Heart left ventricle (tissue), 13 donors: ENCODE measurements around the gene SV2A.

Source experiments
- CTCF ChIP-seq, 12 donors: fragments of 200-600 bp; sonication (generic) in 4 of 12; IDR thresholded peaks; one replicate each; pipeline versions ENCODE4 v1.5.0 to v1.8.0; 2018 to 2022; ENCODE audit warnings: antibody characterized with exemption in 12 of 12, mild to moderate bottlenecking in 5 of 12
- POLR2A ChIP-seq, 2 donors: fragments of 450-650 bp; IDR thresholded peaks; one replicate each; pipeline ENCODE4 v1.6.1; 2017; ENCODE audit warnings: antibody characterized with exemption in 2 of 2, mild to moderate bottlenecking in 2 of 2, moderate library complexity in 2 of 2
- donor health status: ischemic (EF 13 %, LVEDD 7.1; RV severe dilation, severe dysfunction).
- donor health status: DM: no; HTN: yes; CAD: no.
- donor health status: DM: no; HTN: no; CAD: no.
- donor health status: ischemic (EF 25% LVEDD 6.9; RV normal size, moderate dysfunction).
- donor health status: ischemic (EF 25% LVEDD 5.7; RV mildly dilated, moderate dysfunction).
- donor health status: ischemic (EF 35%, LVEDD 5.7; RV mildly dilated, moderate dysfunction).
- donor health status: nonischemic (EF 11% LVEDD 7.7; RV severe dilation, severe dysfunction).
- donor health status: DM: yes; HTN: yes; CAD: no.
- donor health status: PGD.
- donor health status: ischemic (EF 29% LVEDD 5.4; RV normal size, mild dysfunction).
- donor health status: nonischemic (EF 23%, LVEDD 6.1; RV moderate dilation, normal function).

GRCh38 chr1:149877211-149877946 lies 40.3 kb downstream of the SV2A start:
- TF ChIP-seq CTCF (IDR thresholded peaks at IDR 0.05) = no peak
- no peak for TF ChIP-seq POLR2A (IDR thresholded peaks at IDR 0.05)
